Measurements from ENCODE around the gene DYSF.

The DYSF gene

DNA sequence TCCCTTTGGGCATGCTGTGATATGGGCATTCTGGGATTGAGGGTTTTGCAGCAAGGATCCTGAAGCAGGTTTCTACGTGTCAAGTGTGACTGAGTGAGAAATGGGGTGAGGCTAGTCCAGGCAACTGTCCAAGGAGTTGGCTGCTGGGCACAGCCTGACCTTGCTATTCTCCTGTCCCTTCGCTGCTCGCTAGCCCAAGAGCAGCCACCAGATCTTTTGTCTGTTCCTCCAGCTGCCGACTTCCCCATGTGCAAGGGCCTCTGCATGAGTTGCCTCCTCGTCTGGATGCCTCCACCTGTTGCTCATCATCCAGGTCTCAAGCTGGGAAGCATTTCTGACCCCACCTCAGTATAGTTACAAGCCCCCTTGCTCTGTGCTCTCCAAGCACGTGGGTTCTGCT lies 71.1 kb downstream of the DYSF start:
- TF ChIP-seq, protein P1, sequence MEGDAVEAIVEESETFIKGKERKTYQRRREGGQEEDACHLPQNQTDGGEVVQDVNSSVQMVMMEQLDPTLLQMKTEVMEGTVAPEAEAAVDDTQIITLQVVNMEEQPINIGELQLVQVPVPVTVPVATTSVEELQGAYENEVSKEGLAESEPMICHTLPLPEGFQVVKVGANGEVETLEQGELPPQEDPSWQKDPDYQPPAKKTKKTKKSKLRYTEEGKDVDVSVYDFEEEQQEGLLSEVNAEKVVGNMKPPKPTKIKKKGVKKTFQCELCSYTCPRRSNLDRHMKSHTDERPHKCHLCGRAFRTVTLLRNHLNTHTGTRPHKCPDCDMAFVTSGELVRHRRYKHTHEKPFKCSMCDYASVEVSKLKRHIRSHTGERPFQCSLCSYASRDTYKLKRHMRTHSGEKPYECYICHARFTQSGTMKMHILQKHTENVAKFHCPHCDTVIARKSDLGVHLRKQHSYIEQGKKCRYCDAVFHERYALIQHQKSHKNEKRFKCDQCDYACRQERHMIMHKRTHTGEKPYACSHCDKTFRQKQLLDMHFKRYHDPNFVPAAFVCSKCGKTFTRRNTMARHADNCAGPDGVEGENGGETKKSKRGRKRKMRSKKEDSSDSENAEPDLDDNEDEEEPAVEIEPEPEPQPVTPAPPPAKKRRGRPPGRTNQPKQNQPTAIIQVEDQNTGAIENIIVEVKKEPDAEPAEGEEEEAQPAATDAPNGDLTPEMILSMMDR (IDR thresholded peaks at IDR 0.05; ENCODE audit: control insufficient read depth, insufficient read depth, low read depth, low read length, missing control alignments), result no peak
- no peak for DNase-seq (ENCODE audit: low read depth)
- no peak overlapping the region for H3K4me3 ChIP-seq (ENCODE audit: control insufficient read depth, low read depth, low read length)

DNA sequence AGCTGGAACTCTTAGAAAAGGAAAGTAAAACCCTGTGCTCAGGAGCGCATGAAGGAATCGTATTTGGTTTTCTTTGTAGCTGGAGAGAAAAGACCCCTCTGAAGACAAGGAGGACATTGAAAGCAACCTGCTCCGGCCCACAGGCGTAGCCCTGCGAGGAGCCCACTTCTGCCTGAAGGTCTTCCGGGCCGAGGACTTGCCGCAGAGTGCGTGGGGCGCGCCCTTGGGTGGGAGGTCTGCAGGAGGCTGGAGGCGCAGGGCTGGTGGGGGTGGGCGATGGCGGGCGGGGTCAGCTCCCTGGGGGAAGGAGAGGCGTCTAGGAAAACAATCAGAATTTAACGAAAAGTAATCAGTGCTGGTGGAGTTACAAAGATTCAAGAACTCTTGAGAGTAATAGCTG lies 72.8 kb downstream of the DYSF start:
- TF ChIP-seq, protein P1 (IDR thresholded peaks at IDR 0.05; ENCODE audit: control insufficient read depth, insufficient read depth, low read depth, low read length, missing control alignments), result no peak
- no peak for DNase-seq (ENCODE audit: low read depth)

GRCh38 chr2:71526975-71527374 lies 73.6 kb downstream of the DYSF start:
- no peak for DNase-seq (ENCODE audit: low read depth)
- no peak overlapping the region for H3K4me3 ChIP-seq (ENCODE audit: control insufficient read depth, low read depth, low read length)
- TF ChIP-seq, protein P1 (IDR thresholded peaks at IDR 0.05; ENCODE audit: control insufficient read depth, insufficient read depth, low read depth, low read length, missing control alignments), result no peak

More for the DNA sequence above, 72.8 kb downstream of the DYSF start:
- no peak overlapping the region for H3K4me3 ChIP-seq (ENCODE audit: control insufficient read depth, low read depth, low read length)

DNA sequence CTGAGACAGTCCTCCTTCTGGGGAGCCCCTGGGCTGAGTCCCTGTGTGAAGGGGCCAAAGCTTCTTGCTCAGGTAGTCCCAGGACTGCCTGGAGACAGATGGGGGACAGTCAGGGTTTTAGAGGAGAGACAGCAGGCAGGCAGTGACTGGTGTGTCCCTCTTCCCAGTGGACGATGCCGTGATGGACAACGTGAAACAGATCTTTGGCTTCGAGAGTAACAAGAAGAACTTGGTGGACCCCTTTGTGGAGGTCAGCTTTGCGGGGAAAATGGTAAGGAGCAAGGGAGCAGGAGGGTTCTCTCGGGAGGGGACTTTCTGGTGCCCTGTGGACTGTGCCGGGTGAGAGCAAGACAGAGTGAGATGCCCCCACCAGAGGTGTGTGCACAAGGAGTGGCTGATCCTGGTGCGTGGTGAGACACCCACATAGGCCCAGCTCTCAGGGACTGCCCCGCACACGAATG lies 74.8 kb downstream of the DYSF start:
- no peak for DNase-seq (ENCODE audit: low read depth)
- TF ChIP-seq, protein P1 (IDR thresholded peaks at IDR 0.05; ENCODE audit: control insufficient read depth, insufficient read depth, low read depth, low read length, missing control alignments), result no peak
- H3K4me3 ChIP-seq (ENCODE audit: control insufficient read depth, low read depth, low read length), result no peak overlapping the region

DNA sequence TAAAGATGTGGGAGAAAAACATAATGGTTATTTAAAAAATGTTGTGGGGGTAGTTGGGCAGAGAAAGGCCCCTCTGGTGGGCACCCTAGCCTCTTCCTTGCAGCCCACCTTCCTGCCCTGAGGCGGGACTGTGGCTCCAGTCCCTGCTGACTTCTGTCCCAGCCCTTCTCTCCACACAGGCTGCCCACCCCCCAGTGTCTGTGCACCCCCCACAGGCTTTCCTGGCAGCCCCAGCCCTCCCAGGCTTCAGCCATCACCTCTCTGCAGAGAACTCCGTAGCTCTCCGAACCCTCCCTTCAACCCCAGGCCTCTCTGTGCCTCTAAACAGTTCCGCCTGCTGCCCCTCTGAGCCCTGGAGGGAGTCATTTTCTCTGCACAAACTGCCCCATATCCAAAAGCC lies 75.4 kb downstream of the DYSF start:
- TF ChIP-seq, protein P1 (IDR thresholded peaks at IDR 0.05; ENCODE audit: control insufficient read depth, insufficient read depth, low read depth, low read length, missing control alignments), result no peak
- DNase-seq (ENCODE audit: low read depth), result no peak
- H3K4me3 ChIP-seq (ENCODE audit: control insufficient read depth, low read depth, low read length), result no peak overlapping the region

GRCh38 chr2:71530211-71530610 lies 76.8 kb downstream of the DYSF start:
- DNase-seq (ENCODE audit: low read depth), result no peak
- TF ChIP-seq, protein P1 (IDR thresholded peaks at IDR 0.05; ENCODE audit: control insufficient read depth, insufficient read depth, low read depth, low read length, missing control alignments), result no peak
- H3K4me3 ChIP-seq (ENCODE audit: control insufficient read depth, low read depth, low read length), result no peak overlapping the region

Data from AG09309 (cell line).